ENCODE results near the gene BANK1.

The BANK1 gene

DNA sequence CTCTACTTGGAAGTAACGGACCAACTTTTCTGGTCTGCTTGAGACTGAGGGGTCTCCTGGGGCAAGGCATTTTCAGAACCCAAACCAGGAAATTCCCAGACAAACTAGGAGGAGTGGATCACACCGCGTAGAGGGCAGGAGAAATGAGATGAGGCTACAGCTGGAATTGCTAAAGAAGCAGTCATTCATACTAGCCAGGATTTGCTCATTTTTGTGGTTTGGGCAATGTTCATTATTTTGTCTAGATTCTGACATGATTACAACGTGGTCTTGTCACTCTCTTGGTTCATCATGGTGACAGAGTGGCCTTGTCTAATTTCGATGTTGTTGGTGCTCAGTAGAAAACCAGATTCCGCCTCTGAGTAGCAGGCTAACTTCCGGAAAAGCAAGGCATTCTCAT is 63.2 kb downstream of the BANK1 start:
- Histone ChIP-seq H3K36me3 (ENCODE audit: insufficient read depth, low read length) (no peaks in the 10 kb centered on the region), H3K27me3 (ENCODE audit: control insufficient read depth, insufficient read depth, low read length) (no peaks in the 10 kb centered on the region), H3K4me2 (ENCODE audit: low read length) (no peak overlapping the region), H3K9me3 (replicated peaks; ENCODE audit: low read length) (no peaks in the 10 kb centered on the region), H3K4me1 (ENCODE audit: control insufficient read depth, insufficient read depth, low read length) (no peaks in the 10 kb centered on the region), H3K4me3 (ENCODE audit: low read length) (no peak overlapping the region), H3K9ac (ENCODE audit: low read depth, low read length) (no peak overlapping the region)

DNA sequence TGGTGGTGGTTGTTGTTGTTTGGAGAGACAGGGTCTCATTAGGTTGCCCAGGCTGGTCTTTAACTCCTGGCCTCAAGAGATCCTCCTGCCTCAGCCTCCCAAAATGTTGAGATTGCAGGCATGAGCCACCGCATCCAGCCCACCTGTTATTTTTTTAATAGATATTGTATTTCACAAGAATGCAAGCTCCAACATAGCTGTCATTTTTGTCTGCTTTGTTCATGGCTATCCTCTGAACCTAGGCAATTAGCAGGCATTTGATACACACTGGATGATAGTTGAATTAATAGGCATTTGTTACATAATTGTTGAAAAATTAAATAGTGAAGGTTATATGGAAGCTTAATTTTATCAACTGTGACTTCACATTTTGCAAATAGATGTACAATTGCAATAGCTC is 64.7 kb downstream of the BANK1 start:
- Histone ChIP-seq H3K9ac (ENCODE audit: low read depth, low read length) (no peak overlapping the region), H3K4me2 (ENCODE audit: low read length) (no peak overlapping the region), H3K9me3 (replicated peaks; ENCODE audit: low read length) (no peaks in the 10 kb centered on the region), H3K27me3 (ENCODE audit: control insufficient read depth, insufficient read depth, low read length) (no peaks in the 10 kb centered on the region), H3K36me3 (ENCODE audit: insufficient read depth, low read length) (no peaks in the 10 kb centered on the region), H3K4me3 (ENCODE audit: low read length) (no peak overlapping the region), H3K4me1 (ENCODE audit: control insufficient read depth, insufficient read depth, low read length) (no peaks in the 10 kb centered on the region)

DNA sequence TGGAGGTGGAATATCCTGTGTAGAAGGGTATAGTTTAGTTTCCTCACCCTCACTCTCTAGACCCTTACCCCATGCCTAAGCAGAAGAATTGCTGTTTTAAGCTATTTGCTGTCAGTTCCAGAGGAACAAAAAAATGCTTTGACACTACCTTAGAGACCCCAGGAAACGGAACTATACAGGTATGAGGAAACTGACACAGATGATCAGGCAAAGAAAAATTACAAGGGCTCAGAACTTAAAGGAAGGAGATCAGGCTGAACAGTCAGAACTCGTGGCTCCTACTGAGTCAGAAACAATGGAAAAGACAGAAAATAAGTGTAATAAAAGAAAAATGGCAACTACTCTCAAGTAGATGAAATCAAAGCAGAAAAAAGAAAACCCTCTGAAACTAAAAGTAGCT is 65.6 kb downstream of the BANK1 start:
- Histone ChIP-seq H3K36me3 (ENCODE audit: insufficient read depth, low read length) (no peaks in the 10 kb centered on the region), H3K27me3 (ENCODE audit: control insufficient read depth, insufficient read depth, low read length) (no peaks in the 10 kb centered on the region), H3K4me2 (ENCODE audit: low read length) (no peak overlapping the region), H3K4me1 (ENCODE audit: control insufficient read depth, insufficient read depth, low read length) (no peaks in the 10 kb centered on the region), H3K9ac (ENCODE audit: low read depth, low read length) (no peak overlapping the region), H3K9me3 (replicated peaks; ENCODE audit: low read length) (no peaks in the 10 kb centered on the region), H3K4me3 (ENCODE audit: low read length) (no peak overlapping the region)

DNA sequence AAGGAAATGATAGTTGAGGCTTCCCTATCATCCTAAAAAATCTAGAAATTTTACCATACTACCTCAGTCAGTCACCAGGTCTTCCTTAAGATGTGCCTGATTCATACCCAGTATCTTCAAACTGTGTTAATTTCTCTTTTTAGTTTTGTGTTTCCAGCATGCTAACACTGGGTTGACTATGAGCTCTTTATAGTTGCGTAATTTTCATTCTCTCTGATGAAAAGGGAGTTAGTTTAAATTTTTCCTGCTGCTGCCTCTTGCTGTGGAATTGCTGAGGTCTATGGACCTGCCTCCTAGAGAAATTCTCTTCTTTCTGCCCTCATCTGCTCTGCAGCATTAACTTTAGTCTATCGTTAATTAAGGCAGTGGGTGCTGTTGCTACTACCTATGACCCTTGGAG is 66.6 kb downstream of the BANK1 start:
- Histone ChIP-seq H3K4me1 (ENCODE audit: control insufficient read depth, insufficient read depth, low read length) (no peaks in the 10 kb centered on the region), H3K9me3 (replicated peaks; ENCODE audit: low read length) (no peaks in the 10 kb centered on the region), H3K9ac (ENCODE audit: low read depth, low read length) (no peak overlapping the region), H3K4me2 (ENCODE audit: low read length) (no peak overlapping the region), H3K4me3 (ENCODE audit: low read length) (no peak overlapping the region), H3K36me3 (ENCODE audit: insufficient read depth, low read length) (no peaks in the 10 kb centered on the region), H3K27me3 (ENCODE audit: control insufficient read depth, insufficient read depth, low read length) (no peaks in the 10 kb centered on the region)

DNA sequence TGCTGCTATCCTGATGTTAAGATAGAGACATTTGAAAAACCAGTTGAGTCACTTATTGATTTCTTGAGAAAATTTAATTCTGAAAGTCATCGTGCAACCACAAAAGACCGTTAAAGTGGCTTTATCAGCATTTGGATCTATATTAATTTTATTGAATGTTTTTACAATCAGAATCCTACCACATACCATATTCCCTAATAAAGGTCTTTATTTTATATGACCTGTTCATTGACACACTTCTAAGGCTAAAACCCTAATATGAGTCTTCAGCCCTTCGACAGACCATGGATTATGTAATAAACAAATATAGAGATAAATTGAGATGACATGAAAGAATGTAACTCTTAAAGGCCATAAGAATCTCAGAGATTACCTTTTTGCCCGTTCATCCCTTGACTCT is 68.1 kb downstream of the BANK1 start:
- Histone ChIP-seq H3K9me3 (replicated peaks; ENCODE audit: low read length) (no peaks in the 10 kb centered on the region), H3K4me1 (ENCODE audit: control insufficient read depth, insufficient read depth, low read length) (no peaks in the 10 kb centered on the region), H3K4me2 (ENCODE audit: low read length) (no peak overlapping the region), H3K36me3 (ENCODE audit: insufficient read depth, low read length) (no peaks in the 10 kb centered on the region), H3K4me3 (ENCODE audit: low read length) (no peak overlapping the region), H3K9ac (ENCODE audit: low read depth, low read length) (no peak overlapping the region), H3K27me3 (ENCODE audit: control insufficient read depth, insufficient read depth, low read length) (no peaks in the 10 kb centered on the region)

DNA sequence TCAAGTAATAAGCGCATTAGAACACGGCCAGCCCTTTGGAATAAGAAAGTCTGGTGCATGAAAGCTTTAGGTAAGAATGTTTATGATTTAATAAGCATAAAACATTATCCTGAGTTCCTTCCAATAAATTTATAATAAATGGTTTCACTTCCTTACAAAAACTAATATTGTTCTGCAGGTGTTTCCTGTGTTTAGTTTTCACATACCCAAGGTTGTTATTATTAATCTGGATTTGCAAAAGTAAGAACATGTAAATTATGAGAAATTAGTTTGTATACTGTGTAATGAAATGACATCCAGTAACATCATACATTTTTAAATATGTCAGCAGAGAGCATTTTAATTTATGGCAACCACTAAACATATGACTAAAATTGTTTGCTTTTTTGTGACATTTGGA is 72.1 kb downstream of the BANK1 start:
- Histone ChIP-seq H3K9me3 (replicated peaks; ENCODE audit: low read length) (no peaks in the 10 kb centered on the region), H3K4me2 (ENCODE audit: low read length) (no peak overlapping the region), H3K27me3 (ENCODE audit: control insufficient read depth, insufficient read depth, low read length) (no peaks in the 10 kb centered on the region), H3K36me3 (ENCODE audit: insufficient read depth, low read length) (no peaks in the 10 kb centered on the region), H3K9ac (ENCODE audit: low read depth, low read length) (no peak overlapping the region), H3K4me1 (ENCODE audit: control insufficient read depth, insufficient read depth, low read length) (peaks cover 7% of the 10 kb centered on the region), H3K4me3 (ENCODE audit: low read length) (no peak overlapping the region)

DNA sequence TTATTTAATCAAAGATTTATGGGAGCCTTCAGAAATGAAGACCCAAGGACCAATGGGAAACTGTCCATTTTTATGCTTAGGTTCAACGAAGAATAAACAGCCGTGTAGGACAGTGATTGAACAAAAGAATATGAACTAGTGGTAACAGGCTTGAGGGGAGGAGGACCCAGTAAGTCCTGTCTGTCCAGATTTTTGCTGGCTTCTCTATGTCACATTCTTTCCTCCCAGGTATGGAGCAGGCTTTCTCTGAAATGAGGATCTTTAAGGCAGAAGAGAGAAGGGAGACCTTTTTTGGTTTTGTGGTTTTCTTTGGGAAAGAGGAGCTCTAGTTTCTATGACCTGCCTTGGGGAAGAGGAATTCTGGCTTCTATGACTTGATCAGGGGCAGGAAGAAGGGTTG is 74.1 kb downstream of the BANK1 start:
- H3K9me3 ChIP-seq (replicated peaks; ENCODE audit: low read length): no peaks in the 10 kb centered on the region
- H3K4me3 ChIP-seq (ENCODE audit: low read length): no peak overlapping the region
- no peak overlapping the region for H3K4me2 ChIP-seq (ENCODE audit: low read length)
- no peaks in the 10 kb centered on the region for H3K27me3 ChIP-seq (ENCODE audit: control insufficient read depth, insufficient read depth, low read length)
- H3K4me1 ChIP-seq (ENCODE audit: control insufficient read depth, insufficient read depth, low read length): peaks cover 7% of the 10 kb centered on the region
- H3K36me3 ChIP-seq (ENCODE audit: insufficient read depth, low read length): no peaks in the 10 kb centered on the region
- no peak overlapping the region for H3K9ac ChIP-seq (ENCODE audit: low read depth, low read length)

DNA sequence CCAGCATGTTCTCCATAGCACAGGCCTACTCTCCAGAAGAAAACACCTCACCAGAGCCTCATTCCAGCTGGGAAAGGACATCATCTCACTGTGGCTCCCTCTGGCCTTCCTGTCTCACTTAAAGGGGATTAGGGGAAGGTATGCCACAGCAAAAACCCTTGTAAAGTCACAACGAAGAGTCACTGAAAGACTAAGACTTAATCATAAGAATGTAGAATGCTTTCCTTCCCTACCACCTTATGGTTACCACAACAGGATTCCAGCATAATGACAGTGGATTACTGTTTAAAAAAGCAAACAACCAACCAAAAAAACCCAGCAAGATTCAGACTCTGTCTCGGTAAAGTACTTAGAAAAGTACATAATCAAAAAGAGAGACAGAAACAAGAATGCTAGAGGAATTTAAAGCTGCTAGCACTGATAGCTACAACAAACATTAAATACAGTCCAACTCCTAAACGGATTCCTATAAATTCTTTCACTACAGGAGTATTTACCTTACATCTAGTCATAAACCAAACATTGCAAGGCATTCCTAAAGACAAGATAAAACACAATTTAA is 75.1 kb downstream of the BANK1 start:
- Histone ChIP-seq H3K4me2 (ENCODE audit: low read length) (no peak overlapping the region), H3K9ac (ENCODE audit: low read depth, low read length) (peak overlapping the region; percentile 12), H3K27me3 (ENCODE audit: control insufficient read depth, insufficient read depth, low read length) (no peaks in the 10 kb centered on the region), H3K36me3 (ENCODE audit: insufficient read depth, low read length) (no peaks in the 10 kb centered on the region), H3K9me3 (replicated peaks; ENCODE audit: low read length) (no peaks in the 10 kb centered on the region), H3K4me3 (ENCODE audit: low read length) (no peak overlapping the region), H3K4me1 (ENCODE audit: control insufficient read depth, insufficient read depth, low read length) (peaks cover 7% of the 10 kb centered on the region)

DNA sequence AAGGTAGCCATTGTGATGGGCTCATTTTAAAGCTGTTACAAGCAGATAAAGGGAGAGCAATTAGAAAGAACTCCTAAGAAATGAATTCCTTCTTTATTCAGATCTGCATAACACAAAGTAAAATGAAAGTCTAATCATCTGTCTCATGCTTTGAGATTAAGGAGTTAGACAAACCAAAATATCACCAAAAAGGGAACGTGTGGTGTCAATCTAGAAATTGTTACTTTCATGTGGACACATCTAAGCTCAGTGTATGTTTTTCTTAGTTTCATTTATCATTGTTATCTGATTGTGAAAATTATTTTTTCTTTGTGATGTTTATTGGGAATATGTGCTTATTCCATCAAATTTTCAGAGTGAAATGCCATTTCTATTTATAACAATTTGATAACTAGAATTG is 80.3 kb downstream of the BANK1 start:
- Histone ChIP-seq H3K27me3 (ENCODE audit: control insufficient read depth, insufficient read depth, low read length) (no peaks in the 10 kb centered on the region), H3K4me2 (ENCODE audit: low read length) (no peak overlapping the region), H3K4me3 (ENCODE audit: low read length) (no peak overlapping the region), H3K9ac (ENCODE audit: low read depth, low read length) (no peak overlapping the region), H3K36me3 (ENCODE audit: insufficient read depth, low read length) (no peaks in the 10 kb centered on the region), H3K9me3 (replicated peaks; ENCODE audit: low read length) (no peaks in the 10 kb centered on the region), H3K4me1 (ENCODE audit: control insufficient read depth, insufficient read depth, low read length) (no peaks in the 10 kb centered on the region)

DNA sequence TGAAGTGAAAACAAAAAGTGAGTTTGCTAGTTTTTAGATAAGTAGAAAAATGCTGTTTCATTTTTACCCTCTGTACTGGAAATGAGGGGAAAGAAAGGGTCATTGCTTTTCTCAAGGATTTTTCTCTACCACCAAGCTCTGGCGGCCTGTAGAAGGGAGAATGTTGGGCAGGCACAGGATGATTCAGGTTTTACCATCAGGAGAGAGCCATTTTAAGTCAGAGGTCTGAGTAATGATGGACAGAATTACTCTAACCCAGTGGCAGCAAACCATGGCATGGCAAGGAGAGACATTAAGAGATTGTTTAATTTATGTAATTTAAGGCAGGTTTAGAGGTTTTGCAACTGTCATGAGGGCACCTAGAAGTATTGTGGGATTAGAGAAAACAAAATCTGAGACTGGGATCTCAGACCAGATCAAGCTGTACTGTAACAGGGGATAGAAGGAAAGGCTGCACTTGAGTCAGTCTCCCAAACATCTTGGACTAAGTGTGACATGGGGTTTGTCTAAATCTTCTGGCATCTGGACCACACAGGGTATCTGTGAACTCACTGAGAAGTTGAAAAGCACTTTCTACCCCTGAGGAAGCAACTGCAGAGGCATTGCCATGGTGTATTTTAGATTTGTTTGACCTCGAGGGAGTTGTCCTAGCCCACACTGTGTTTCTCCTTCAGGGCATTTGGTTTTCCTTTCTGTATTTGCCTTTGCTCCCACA is 81.6 kb downstream of the BANK1 start:
- no peak overlapping the region for H3K4me2 ChIP-seq (ENCODE audit: low read length)

DNA sequence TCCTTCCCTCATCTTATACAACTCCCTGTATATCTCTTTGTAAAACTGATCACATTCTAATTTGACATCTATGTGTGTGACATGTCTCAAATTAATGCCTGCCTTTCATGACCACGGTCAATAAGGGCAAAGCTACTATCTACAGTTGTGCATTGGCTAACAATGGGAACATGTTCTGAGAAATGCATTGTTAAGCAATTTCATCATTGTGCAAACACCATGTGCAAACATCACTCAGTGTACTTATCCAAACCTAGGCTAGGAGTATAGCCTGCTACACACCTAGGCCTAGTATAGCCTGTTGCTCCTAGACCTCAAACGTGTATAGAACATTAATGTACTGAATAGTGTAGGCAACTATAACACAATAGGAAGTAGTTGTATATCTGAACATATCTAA is 95.0 kb downstream of the BANK1 start:
- H3K9me3 ChIP-seq (replicated peaks; ENCODE audit: low read length): no peaks in the 10 kb centered on the region
- no peaks in the 10 kb centered on the region for H3K4me1 ChIP-seq (ENCODE audit: control insufficient read depth, insufficient read depth, low read length)
- H3K27me3 ChIP-seq (ENCODE audit: control insufficient read depth, insufficient read depth, low read length): no peaks in the 10 kb centered on the region
- no peaks in the 10 kb centered on the region for H3K36me3 ChIP-seq (ENCODE audit: insufficient read depth, low read length)
- no peak overlapping the region for H3K9ac ChIP-seq (ENCODE audit: low read depth, low read length)
- no peak overlapping the region for H3K4me3 ChIP-seq (ENCODE audit: low read length)
- H3K4me2 ChIP-seq (ENCODE audit: low read length): no peak overlapping the region

More for the DNA sequence above, 81.6 kb downstream of the BANK1 start:
- no peaks in the 10 kb centered on the region for H3K36me3 ChIP-seq (ENCODE audit: insufficient read depth, low read length)
- H3K9ac ChIP-seq (ENCODE audit: low read depth, low read length): no peak overlapping the region
- H3K4me1 ChIP-seq (ENCODE audit: control insufficient read depth, insufficient read depth, low read length): no peaks in the 10 kb centered on the region
- no peaks in the 10 kb centered on the region for H3K27me3 ChIP-seq (ENCODE audit: control insufficient read depth, insufficient read depth, low read length)
- no peaks in the 10 kb centered on the region for H3K9me3 ChIP-seq (replicated peaks; ENCODE audit: low read length)
- H3K4me3 ChIP-seq (ENCODE audit: low read length): no peak overlapping the region

DNA sequence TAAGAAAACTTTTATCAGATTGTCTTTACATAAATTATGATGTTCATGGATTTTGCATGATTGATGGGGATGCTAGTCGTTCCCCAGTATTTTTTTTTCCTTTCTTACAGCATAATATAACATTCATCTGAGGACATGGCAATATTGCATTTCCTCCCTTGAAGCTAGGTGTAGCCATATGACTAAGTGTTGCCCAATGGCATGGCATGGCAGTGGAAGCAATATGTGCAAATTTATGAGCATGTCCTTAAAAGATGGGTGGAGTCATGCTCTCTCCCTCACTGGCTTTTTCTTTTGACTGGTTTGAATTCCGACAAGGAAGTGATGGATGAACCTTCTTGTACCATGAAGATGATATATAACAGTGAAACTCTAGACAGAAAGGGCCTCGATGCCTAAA is 96.3 kb downstream of the BANK1 start:
- no peak overlapping the region for H3K4me3 ChIP-seq (ENCODE audit: low read length)
- no peaks in the 10 kb centered on the region for H3K27me3 ChIP-seq (ENCODE audit: control insufficient read depth, insufficient read depth, low read length)
- no peaks in the 10 kb centered on the region for H3K9me3 ChIP-seq (replicated peaks; ENCODE audit: low read length)
- no peak overlapping the region for H3K9ac ChIP-seq (ENCODE audit: low read depth, low read length)
- H3K36me3 ChIP-seq (ENCODE audit: insufficient read depth, low read length): no peaks in the 10 kb centered on the region
- no peaks in the 10 kb centered on the region for H3K4me1 ChIP-seq (ENCODE audit: control insufficient read depth, insufficient read depth, low read length)
- H3K4me2 ChIP-seq (ENCODE audit: low read length): no peak overlapping the region
